T-helper 1 cell treated with Interleukin-12 subunit alpha and Interleukin-12 subunit beta and Interleukin-4 antibody, amounts not matched to agents 30 ng/mL and 1 ng/mL, for 36 hours (primary cell): Measurements from ENCODE around the gene CEP89. TPM values are rescaled to one million over a fixed set of nuclear protein-coding genes. Genes with fewer than 3 reads are reported as not detected.
"Not testable (repeated sequence)": the region's sequence is repeated elsewhere in the genome, so short reads cannot be mapped to it uniquely, and the experiment has no call there.

ENCODE experiments used
- intact Hi-C: fragments of 100-400 bp; cut with micrococcal nuclease; formaldehyde crosslinking; loops from one replicate; pipeline ENCODE4 v1.15.1; 2024
- total RNA-seq: library from RNA; stranded (reverse); gene quantifications from 2 replicates; pipeline ENCODE4 v1.2.3, GENCODE V29; 2022

Gene CEP89
- total RNA-seq, 1 donor from 2014 or later: 19.6 TPM

GRCh38 chr19:32895384-32895783 lies 76.4 kb downstream of the CEP89 start:
- intact Hi-C loops: no loop called here

GRCh38 chr19:32891609-32892008 lies 80.1 kb downstream of the CEP89 start:
- intact Hi-C loops: no loop called here

GRCh38 chr19:32890841-32891240 lies 80.9 kb downstream of the CEP89 start:
- intact Hi-C loops: no loop called here

GRCh38 chr19:32890326-32890725 lies 81.4 kb downstream of the CEP89 start:
- intact Hi-C loops: no loop called here

GRCh38 chr19:32889137-32889934 lies 82.4 kb downstream of the CEP89 start:
- intact Hi-C loops: no loop called here

GRCh38 chr19:32887572-32888215 lies 84.1 kb downstream of the CEP89 start:
- intact Hi-C loops: no loop called here

GRCh38 chr19:32886241-32886640 lies 85.5 kb downstream of the CEP89 start:
- intact Hi-C loops: no loop called here

- intact Hi-C loops: not testable (repeated sequence)
These were observed 86.5 kb downstream of the CEP89 start for GRCh38 chr19:32885255-32885654.

- intact Hi-C loops: no loop called here
These were observed 90.0 kb downstream of the CEP89 start for GRCh38 chr19:32881766-32882165.

GRCh38 chr19:32880622-32881021 lies 91.1 kb downstream of the CEP89 start:
- intact Hi-C loops: no loop called here

- intact Hi-C loops: no loop called here
These were observed 92.0 kb downstream of the CEP89 start for GRCh38 chr19:32879741-32880140.

GRCh38 chr19:32878988-32879387 lies 92.8 kb downstream of the CEP89 start:
- intact Hi-C loops: no loop called here

- intact Hi-C loops: no loop called here
These were observed 93.6 kb downstream of the CEP89 start for GRCh38 chr19:32877977-32878745.

GRCh38 chr19:32877323-32877912 lies 94.3 kb downstream of the CEP89 start:
- intact Hi-C loops: no loop called here

GRCh38 chr19:32876919-32877285 lies 94.9 kb downstream of the CEP89 start:
- intact Hi-C loops: no loop called here

- intact Hi-C loops: no loop called here
These were observed 95.4 kb downstream of the CEP89 start for GRCh38 chr19:32876236-32876918.

- intact Hi-C loops: no loop called here
These were observed 96.3 kb downstream of the CEP89 start for GRCh38 chr19:32875428-32875827.

- intact Hi-C loops: no loop called here
These were observed 97.2 kb downstream of the CEP89 start for GRCh38 chr19:32874605-32875004.

GRCh38 chr19:32873247-32873959 lies 98.4 kb downstream of the CEP89 start:
- intact Hi-C loops: no loop called here

GRCh38 chr19:32872391-32872790 lies 99.4 kb downstream of the CEP89 start:
- intact Hi-C loops: no loop called here
